ENCODE data around the gene MTOR. TPM values are rescaled to one million over a fixed set of nuclear protein-coding genes. Genes with fewer than 3 reads are reported as not detected.

Gene MTOR
- total and polyA plus RNA-seq, 10 of the 15 experiments (the other 5 are each of a cell fraction or from before 2014, with no cell fraction given): 6.6 to 41.8 (median 29.8) TPM

- TF ChIP-seq, protein P1, sequence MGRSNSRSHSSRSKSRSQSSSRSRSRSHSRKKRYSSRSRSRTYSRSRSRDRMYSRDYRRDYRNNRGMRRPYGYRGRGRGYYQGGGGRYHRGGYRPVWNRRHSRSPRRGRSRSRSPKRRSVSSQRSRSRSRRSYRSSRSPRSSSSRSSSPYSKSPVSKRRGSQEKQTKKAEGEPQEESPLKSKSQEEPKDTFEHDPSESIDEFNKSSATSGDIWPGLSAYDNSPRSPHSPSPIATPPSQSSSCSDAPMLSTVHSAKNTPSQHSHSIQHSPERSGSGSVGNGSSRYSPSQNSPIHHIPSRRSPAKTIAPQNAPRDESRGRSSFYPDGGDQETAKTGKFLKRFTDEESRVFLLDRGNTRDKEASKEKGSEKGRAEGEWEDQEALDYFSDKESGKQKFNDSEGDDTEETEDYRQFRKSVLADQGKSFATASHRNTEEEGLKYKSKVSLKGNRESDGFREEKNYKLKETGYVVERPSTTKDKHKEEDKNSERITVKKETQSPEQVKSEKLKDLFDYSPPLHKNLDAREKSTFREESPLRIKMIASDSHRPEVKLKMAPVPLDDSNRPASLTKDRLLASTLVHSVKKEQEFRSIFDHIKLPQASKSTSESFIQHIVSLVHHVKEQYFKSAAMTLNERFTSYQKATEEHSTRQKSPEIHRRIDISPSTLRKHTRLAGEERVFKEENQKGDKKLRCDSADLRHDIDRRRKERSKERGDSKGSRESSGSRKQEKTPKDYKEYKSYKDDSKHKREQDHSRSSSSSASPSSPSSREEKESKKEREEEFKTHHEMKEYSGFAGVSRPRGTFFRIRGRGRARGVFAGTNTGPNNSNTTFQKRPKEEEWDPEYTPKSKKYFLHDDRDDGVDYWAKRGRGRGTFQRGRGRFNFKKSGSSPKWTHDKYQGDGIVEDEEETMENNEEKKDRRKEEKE (IDR thresholded peaks at IDR 0.05): no peak
- TF ChIP-seq MEF2A (IDR thresholded peaks at IDR 0.05; ENCODE audit: insufficient read depth, low read depth, low read length): no peak
- TF ChIP-seq NFYA (IDR thresholded peaks at IDR 0.05; ENCODE audit: borderline replicate concordance, low read depth, low read length): no peak
- TF ChIP-seq RELA (IDR thresholded peaks at IDR 0.05; ENCODE audit: borderline replicate concordance, partially characterized antibody): no peak
- TF ChIP-seq, protein P2, sequence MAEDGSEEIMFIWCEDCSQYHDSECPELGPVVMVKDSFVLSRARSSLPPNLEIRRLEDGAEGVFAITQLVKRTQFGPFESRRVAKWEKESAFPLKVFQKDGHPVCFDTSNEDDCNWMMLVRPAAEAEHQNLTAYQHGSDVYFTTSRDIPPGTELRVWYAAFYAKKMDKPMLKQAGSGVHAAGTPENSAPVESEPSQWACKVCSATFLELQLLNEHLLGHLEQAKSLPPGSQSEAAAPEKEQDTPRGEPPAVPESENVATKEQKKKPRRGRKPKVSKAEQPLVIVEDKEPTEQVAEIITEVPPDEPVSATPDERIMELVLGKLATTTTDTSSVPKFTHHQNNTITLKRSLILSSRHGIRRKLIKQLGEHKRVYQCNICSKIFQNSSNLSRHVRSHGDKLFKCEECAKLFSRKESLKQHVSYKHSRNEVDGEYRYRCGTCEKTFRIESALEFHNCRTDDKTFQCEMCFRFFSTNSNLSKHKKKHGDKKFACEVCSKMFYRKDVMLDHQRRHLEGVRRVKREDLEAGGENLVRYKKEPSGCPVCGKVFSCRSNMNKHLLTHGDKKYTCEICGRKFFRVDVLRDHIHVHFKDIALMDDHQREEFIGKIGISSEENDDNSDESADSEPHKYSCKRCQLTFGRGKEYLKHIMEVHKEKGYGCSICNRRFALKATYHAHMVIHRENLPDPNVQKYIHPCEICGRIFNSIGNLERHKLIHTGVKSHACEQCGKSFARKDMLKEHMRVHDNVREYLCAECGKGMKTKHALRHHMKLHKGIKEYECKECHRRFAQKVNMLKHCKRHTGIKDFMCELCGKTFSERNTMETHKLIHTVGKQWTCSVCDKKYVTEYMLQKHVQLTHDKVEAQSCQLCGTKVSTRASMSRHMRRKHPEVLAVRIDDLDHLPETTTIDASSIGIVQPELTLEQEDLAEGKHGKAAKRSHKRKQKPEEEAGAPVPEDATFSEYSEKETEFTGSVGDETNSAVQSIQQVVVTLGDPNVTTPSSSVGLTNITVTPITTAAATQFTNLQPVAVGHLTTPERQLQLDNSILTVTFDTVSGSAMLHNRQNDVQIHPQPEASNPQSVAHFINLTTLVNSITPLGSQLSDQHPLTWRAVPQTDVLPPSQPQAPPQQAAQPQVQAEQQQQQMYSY (CRISPR knock-in tag; IDR thresholded peaks at IDR 0.05): no peak
These were observed 153.1 kb downstream of the MTOR start (continued) for GRCh38 chr1:11109047-11109760.
